ENCODE measurements around the gene TXN2.

TXN2 gene

DNA sequence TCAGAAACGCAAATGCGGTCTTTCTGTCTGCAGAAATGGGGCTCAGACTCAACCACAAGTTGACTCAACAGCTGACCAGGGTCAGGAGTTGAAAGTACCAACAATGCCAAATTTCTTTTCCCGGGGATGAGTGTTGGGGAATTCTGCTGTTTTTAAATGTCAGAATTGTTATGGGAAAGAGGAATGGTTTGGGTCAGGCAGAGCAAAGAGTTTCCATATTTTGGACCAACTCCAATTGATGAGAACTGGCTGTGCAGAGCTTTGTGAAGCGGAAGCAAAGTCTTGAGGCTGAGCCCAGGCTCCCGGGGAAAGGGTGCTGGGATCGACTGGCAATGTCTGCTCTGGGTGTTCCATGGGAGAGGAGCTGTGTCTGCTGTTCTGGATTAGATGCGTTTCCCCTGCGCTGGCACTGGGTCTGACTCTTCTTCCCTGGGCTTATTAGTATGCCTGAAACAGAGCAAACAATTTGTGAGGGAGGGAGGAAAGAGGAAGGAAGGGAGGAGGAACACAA lies 36.2 kb downstream of the TXN2 start:
- TF ChIP-seq ZFX (IDR thresholded peaks at IDR 0.05; ENCODE audit: borderline replicate concordance) = no peak
- TF ChIP-seq, protein P1, sequence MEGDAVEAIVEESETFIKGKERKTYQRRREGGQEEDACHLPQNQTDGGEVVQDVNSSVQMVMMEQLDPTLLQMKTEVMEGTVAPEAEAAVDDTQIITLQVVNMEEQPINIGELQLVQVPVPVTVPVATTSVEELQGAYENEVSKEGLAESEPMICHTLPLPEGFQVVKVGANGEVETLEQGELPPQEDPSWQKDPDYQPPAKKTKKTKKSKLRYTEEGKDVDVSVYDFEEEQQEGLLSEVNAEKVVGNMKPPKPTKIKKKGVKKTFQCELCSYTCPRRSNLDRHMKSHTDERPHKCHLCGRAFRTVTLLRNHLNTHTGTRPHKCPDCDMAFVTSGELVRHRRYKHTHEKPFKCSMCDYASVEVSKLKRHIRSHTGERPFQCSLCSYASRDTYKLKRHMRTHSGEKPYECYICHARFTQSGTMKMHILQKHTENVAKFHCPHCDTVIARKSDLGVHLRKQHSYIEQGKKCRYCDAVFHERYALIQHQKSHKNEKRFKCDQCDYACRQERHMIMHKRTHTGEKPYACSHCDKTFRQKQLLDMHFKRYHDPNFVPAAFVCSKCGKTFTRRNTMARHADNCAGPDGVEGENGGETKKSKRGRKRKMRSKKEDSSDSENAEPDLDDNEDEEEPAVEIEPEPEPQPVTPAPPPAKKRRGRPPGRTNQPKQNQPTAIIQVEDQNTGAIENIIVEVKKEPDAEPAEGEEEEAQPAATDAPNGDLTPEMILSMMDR (IDR thresholded peaks at IDR 0.05) = no peak
- no peak overlapping the region for H3K27ac ChIP-seq

DNA sequence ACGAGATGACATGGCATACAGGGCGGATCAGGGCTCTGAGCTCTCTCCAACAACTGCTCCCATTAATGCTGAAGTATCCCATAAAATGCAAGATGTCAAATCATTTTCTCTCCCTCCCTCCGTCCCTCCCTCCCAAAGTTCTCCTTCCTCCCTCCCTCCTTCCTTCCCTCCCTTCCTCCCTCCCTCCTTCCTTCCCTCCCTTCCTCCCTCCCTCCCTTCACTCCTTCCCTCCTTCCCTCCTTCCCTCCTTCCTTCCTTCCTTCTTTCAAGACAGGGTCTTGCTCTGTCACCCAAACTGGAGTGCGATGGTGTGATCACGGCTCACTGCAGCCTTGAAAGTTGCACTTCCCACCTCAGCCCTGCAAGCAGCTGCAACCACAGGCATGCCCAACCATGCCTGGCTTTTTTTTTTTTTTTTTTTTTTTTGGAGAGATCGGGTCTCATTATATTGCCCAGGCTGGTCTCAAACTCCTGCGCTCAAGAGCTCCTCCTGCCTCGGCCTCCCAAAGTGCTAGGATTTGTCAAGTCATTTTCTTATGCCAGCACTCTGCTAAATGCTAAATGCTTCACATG lies 38.2 kb downstream of the TXN2 start:
- TF ChIP-seq, protein P1 (IDR thresholded peaks at IDR 0.05) = no peak
- TF ChIP-seq ZFX (IDR thresholded peaks at IDR 0.05; ENCODE audit: borderline replicate concordance) = no peak
- H3K27ac ChIP-seq = no peak overlapping the region

DNA sequence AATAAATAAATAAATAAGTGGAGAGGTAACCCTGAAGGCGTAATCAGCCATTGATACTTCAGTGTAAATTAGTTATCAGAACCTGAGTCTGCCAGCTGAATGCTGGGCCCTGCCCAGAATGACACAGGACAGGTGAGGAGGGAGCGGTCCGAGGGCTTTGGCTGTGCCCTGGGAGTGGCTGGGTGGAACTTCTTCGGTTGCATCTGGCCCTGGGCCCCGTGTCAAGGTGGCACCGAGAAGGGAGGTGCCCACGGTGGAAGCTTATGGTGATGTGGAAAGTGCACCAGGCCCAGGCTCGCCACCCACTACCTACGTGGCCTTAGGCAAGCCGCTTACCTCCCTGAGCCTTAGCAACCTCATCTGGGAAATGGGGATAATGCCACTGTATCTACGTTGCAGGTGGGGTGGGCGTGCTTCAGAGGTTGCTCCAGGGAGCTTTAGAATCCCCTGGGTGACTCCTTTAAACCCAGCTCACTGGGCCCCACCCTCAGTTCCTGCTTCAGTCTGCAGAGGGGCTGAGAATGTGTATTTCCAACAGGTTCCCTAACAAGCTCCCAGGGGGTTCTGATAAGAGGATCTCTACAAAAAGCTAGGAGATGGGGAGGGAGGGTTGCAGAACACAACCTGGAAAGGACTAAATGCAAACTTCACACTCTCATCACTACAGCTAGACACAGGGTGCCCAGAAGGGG lies 38.8 kb downstream of the TXN2 start:
- no peak for TF ChIP-seq ZFX (IDR thresholded peaks at IDR 0.05; ENCODE audit: borderline replicate concordance)
- TF ChIP-seq, protein P1 (IDR thresholded peaks at IDR 0.05) = no peak
- no peak overlapping the region for H3K27ac ChIP-seq

DNA sequence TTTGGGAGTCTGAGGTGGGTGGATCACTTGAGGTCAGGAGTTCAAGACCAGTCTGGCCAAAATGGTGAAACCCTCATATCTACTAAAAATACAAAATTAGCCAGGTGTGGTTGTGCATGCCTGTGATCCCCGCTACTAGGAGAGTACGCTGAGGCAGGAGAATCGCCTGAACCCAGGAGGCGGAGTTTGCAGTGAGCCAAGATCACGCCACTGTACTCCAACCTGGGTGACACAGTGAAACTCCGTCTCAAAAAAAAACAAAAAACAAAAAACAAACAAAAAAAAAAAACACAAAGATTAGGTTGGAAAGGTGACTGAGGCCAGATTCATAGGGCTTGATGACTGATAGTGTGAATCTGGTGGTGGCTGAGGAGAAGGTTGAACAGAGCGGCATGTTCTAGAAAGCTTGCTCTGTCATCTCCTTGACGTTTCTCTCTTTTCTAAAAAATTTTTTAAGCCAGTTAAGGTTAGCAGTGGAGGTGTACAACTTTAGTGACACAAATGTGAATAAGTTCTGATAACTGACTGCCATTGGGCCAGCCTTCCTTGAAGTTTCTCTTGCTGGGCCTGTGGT lies 40.9 kb downstream of the TXN2 start:
- H3K27ac ChIP-seq = no peak overlapping the region
- no peak for TF ChIP-seq ZFX (IDR thresholded peaks at IDR 0.05; ENCODE audit: borderline replicate concordance)
- TF ChIP-seq, protein P1 (IDR thresholded peaks at IDR 0.05) = no peak

DNA sequence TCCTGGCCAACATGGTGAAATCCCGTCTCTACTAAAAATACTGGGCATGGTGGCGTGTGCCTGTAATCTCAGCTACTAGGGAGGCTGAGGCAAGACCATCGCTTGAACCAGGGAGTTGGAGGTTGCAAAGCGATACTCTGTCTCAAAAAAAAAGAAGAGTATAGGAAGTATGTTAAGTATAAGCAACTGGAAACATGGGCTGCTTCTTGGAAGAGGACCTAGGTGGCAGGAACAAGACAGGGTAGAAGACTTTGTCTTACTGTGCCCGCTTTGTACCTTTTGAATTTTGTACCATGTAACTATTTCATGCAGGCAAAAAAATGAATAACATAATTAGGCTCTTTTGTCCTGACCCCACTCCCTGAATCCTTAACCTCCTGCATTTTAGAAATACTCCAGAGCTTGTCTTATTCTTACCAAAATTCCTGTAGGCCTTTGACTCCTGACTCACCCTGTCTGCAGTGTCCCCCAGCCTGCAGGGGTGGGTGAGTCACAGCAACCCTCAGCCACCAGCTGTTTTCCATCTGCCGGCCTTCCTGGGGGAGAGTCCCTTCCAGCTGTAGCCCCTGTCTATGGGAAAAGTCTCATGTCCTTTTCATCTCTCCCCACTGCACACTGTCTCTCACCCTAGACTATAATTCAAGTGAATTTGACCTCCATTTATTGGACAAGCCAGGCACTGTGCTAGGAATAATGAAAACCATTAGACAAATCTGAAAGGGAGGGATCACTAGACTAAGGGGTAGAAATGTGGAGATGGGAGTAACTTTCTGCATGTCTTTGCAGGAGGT lies 41.8 kb downstream of the TXN2 start:
- no peak overlapping the region for H3K27ac ChIP-seq
- no peak for TF ChIP-seq ZFX (IDR thresholded peaks at IDR 0.05; ENCODE audit: borderline replicate concordance)
- TF ChIP-seq, protein P1 (IDR thresholded peaks at IDR 0.05) = no peak

DNA sequence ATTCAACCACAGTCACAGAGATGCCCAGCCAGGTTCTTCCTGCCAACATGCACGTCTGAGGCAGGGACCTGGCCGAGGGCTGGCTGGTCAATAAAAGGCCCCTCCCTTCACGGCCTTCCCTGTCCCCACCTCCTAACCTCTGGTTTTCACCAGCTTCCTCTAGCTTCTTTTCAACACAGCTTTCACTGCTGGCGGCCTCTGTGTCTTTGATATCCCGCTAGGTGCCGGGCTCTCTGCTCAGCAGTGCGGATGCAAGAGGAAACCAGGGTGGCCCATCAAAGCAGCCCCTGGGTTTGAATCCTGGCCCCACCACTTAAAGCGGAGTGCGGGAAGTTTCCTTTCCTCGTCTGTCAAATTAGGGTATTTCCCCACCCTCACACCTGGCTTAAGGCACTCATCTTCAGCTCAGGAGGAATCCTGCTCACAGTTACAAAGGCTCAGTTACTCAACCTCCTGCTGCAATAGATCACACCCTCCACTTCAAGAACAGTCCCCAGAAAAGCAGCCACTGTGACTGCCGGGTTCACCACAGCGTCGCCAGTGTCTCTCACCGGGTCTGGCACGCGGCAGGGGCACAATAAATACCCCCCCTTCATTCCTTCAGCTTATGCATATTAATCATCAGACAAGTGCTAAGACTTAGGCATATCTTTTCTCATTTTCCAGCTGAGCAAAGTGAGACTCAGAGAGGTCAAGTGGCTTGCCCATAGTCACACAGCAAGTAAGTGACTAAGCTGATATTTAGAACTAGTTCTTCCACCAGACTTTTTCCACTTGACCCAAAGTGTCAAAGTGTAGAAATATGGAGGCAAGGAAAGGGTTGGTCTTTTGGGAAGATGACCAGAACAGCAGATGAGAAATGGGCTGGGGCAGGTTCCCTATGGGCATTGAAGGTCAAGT lies 45.7 kb downstream of the TXN2 start:
- H3K27ac ChIP-seq = no peak overlapping the region

More for the DNA sequence above, 45.7 kb downstream of the TXN2 start:
- TF ChIP-seq ZFX (IDR thresholded peaks at IDR 0.05; ENCODE audit: borderline replicate concordance) = no peak
- TF ChIP-seq, protein P1 (IDR thresholded peaks at IDR 0.05) = no peak
